B cell (primary cell): Measurements from ENCODE around the gene RFC3. TPM values are rescaled to one million over a fixed set of nuclear protein-coding genes. Genes with fewer than 3 reads are reported as not detected.

ENCODE experiments used
- ATAC-seq: fragments of 200-7000 bp; cut with Tn5 transposase; one replicate; pipeline ENCODE4 v1.10.0; 2021; ENCODE audit warnings: low read depth, mild to moderate bottlenecking, moderate number of reproducible peaks, moderate library complexity
- CTCF ChIA-PET: fragments of 350-600 bp; sonication (Branson Sonifier 250); formaldehyde crosslinking; loops from one replicate; lab custom pipeline; 2021; ENCODE audit warnings: antibody characterized with exemption, inconsistent platforms; lab: Charles Lee
- POLR2A ChIA-PET: fragments of 350-600 bp; sonication (Branson Sonifier 250); formaldehyde crosslinking; loops from one replicate; lab custom pipeline; 2021; ENCODE audit warnings: antibody characterized with exemption; lab: Charles Lee
- DNase-seq: peaks from one replicate; pipeline ENCODE4 v3.0.0; 2013
- H2AFZ ChIP-seq: 2 replicates; pipeline ENCODE4 v1.6.1; 2012; ENCODE audit warnings: mild to moderate bottlenecking, low read depth, low read length; ENCODE audit not compliant: insufficient read depth, poor library complexity, severe bottlenecking
- H3K27ac ChIP-seq, 2 donors: 1 replicate in 1 of 2; 2 replicates in 1 of 2; pipeline ENCODE4 v1.5.1; 2012 to 2013; ENCODE audit warnings: low read length in 2 of 2, mild to moderate bottlenecking in 2 of 2, moderate library complexity in 1 of 2
- H3K27me3 ChIP-seq, 4 experiments: fragments of 200-600 bp in 1 of 4; sonication (generic) in 1 of 4; replicated peaks in 1 of 4; 1 replicate in 2 of 4; 2 replicates in 2 of 4; pipeline versions ENCODE4 v1.6.1 to v1.7.0; 2013 to 2016; ENCODE audit warnings: low read length in 3 of 4, mild to moderate bottlenecking in 2 of 4, mixed read lengths in 1 of 4, moderate library complexity in 1 of 4; ENCODE audit not compliant: insufficient read depth in 4 of 4, control insufficient read depth in 3 of 4; ENCODE audit errors: control extremely low read depth in 1 of 4
- H3K36me3 ChIP-seq, 2 experiments: replicated peaks in 1 of 2; 1 replicate in 1 of 2; 2 replicates in 1 of 2; pipeline versions ENCODE4 v1.6.1 to v1.7.1; 2013; ENCODE audit warnings: low read length in 1 of 2; ENCODE audit not compliant: insufficient read depth in 2 of 2, control insufficient read depth in 1 of 2; ENCODE audit errors: control extremely low read depth in 1 of 2, extremely low read depth in 1 of 2
- H3K4me1 ChIP-seq, 2 donors: fragments of 200-600 bp in 1 of 2; sonication (generic) in 1 of 2; 1 replicate in 1 of 2; 2 replicates in 1 of 2; pipeline versions ENCODE4 v1.5.1 to v1.6.1; 2013 to 2017; ENCODE audit warnings: low read length in 2 of 2; ENCODE audit not compliant: control insufficient read depth in 2 of 2, insufficient read depth in 2 of 2
- H3K4me2 ChIP-seq: replicated peaks from 2 replicates; pipeline ENCODE3; 2012; ENCODE audit warnings: mild to moderate bottlenecking, low read depth, low read length; ENCODE audit not compliant: poor library complexity, severe bottlenecking
- H3K4me3 ChIP-seq, 5 experiments: fragments of 200-600 bp in 1 of 5; sonication (generic) in 1 of 5; 1 replicate in 3 of 5; 2 replicates in 2 of 5; pipeline versions ENCODE4 v1.5.1 to v1.7.0; 2011 to 2016; ENCODE audit warnings: low read length in 4 of 5, mild to moderate bottlenecking in 4 of 5, low read depth in 2 of 5, control low read depth in 1 of 5, moderate library complexity in 1 of 5; ENCODE audit not compliant: insufficient read depth in 1 of 5; ENCODE audit errors: control extremely low read depth in 1 of 5, extremely low read depth in 1 of 5
- H3K79me2 ChIP-seq: fragments of 200-600 bp; sonication (generic); one replicate; pipeline ENCODE4 v1.6.0; 2016; ENCODE audit warnings: low read length; ENCODE audit not compliant: control insufficient read depth, insufficient read depth
- H3K9ac ChIP-seq: fragments of 200-600 bp; sonication (generic); 2 replicates; pipeline ENCODE4 v1.6.1; 2017; ENCODE audit warnings: mild to moderate bottlenecking, low read length, moderate library complexity
- H3K9me3 ChIP-seq, 3 donors: one replicate each; pipeline versions ENCODE4 v1.6.1 to v1.7.1; 2013; ENCODE audit warnings: low read length in 2 of 3; ENCODE audit not compliant: control insufficient read depth in 2 of 3, insufficient read depth in 1 of 3; ENCODE audit errors: control extremely low read depth in 1 of 3
- H4K20me1 ChIP-seq: 2 replicates; pipeline ENCODE4 v1.6.0; 2012; ENCODE audit warnings: mild to moderate bottlenecking, low read length; ENCODE audit not compliant: insufficient read depth, control insufficient read depth, poor library complexity, severe bottlenecking
- H3K27ac Mint-ChIP-seq: one replicate; pipeline ENCODE4 v1.8.0; 2021; ENCODE audit warnings: mixed read lengths
- H3K27me3 Mint-ChIP-seq: one replicate; pipeline ENCODE4 v1.8.0; 2021; ENCODE audit warnings: mixed read lengths
- H3K4me1 Mint-ChIP-seq: one replicate; pipeline ENCODE4 v1.8.0; 2021; ENCODE audit warnings: mixed read lengths
- H3K4me3 Mint-ChIP-seq: one replicate; pipeline ENCODE4 v1.8.0; 2021; ENCODE audit warnings: mixed read lengths
- H3K9me3 Mint-ChIP-seq: one replicate; pipeline ENCODE4 v1.8.0; 2022; ENCODE audit warnings: mixed read lengths; ENCODE audit not compliant: insufficient read depth
- CTCF ChIP-seq: fragments of 200-600 bp; IDR thresholded peaks from one replicate; pipeline ENCODE4 v1.8.0; 2022; ENCODE audit warnings: antibody characterized with exemption, mild to moderate bottlenecking
- EZH2 ChIP-seq: IDR thresholded peaks from 2 replicates; pipeline ENCODE4 v1.6.1; 2012; ENCODE audit warnings: borderline replicate concordance, low read depth, mild to moderate bottlenecking, moderate library complexity, low read length; ENCODE audit not compliant: insufficient read depth, poor library complexity, severe bottlenecking
- WGBS: methylation state at CpG from one replicate; pipeline ENCODE4 v1.1.5; 2013; ENCODE audit warnings: missing lambda C conversion rate; ENCODE audit not compliant: insufficient coverage; 5-methylcytosine and 5-hydroxymethylcytosine counted together
- intact Hi-C: fragments of 100-400 bp; cut with micrococcal nuclease; formaldehyde crosslinking; loops from one replicate; pipeline ENCODE4 v1.10.0; 2022
- polyA plus RNA-seq: library from polyadenylated mRNA; depleted of rRNA; stranded (reverse); fragments of >200 nt; gene quantifications from 2 replicates; pipeline ENCODE4 v1.2.3, GENCODE V29; 2012
- total RNA-seq, 2 donors: library from RNA; stranded (reverse); fragments of 120-200 nt in 1 of 2; gene quantifications; 1 replicate in 1 of 2; 2 replicates in 1 of 2; pipeline versions ENCODE4 v1.2.3 to v1.2.4, GENCODE V29; 2013 to 2022

Gene RFC3
- total and polyA plus RNA-seq, 2 donors (not counting 1 experiment from before 2014, with no cell fraction given) = 3.2 to 9.4 TPM

GRCh38 chr13:33789739-33790138 is 28.2 kb upstream of the RFC3 start:
- CTCF ChIA-PET = interaction anchor here (1.1 kb wide), 1 partner anchor 14 kb away, joined by 3 read pairs; no protein-coding TSS in a partner anchor
- Histone ChIP-seq H4K20me1 (no peaks in the 10 kb centered on the region), H3K36me3 (no peaks in the 10 kb centered on the region), H3K9me3 (peaks cover 0 to 3% (median 0%) of the 10 kb centered on the region in 3 donors), H3K4me2 (no peak overlapping the region), H3K4me1 (peaks cover 6 to 10% of the 10 kb centered on the region in 2 donors), H3K4me3 (no peak overlapping the region), H3K27me3 (no peaks in the 10 kb centered on the region), H3K27ac (no peak overlapping the region), H2AFZ (no peak overlapping the region), H3K79me2 (no peaks in the 10 kb centered on the region), H3K9ac (no peak overlapping the region)
- H3K27ac Mint-ChIP-seq = no peak overlapping the region
- peaks cover 10% of the 10 kb centered on the region for H3K4me1 Mint-ChIP-seq
- POLR2A ChIA-PET = no interaction called here
- no peak overlapping the region for H3K4me3 Mint-ChIP-seq
- intact Hi-C loops = no loop called here
- no peak for TF ChIP-seq CTCF
- no peak for TF ChIP-seq EZH2
- WGBS = no CpG with 5 or more reads among the region's 4 CpGs
- no peak for DNase-seq
- H3K27me3 Mint-ChIP-seq = no peaks in the 10 kb centered on the region
- no peak for ATAC-seq
- H3K9me3 Mint-ChIP-seq = peaks cover 3% of the 10 kb centered on the region

- Histone ChIP-seq H4K20me1 (no peaks in the 10 kb centered on the region), H3K9ac (no peak overlapping the region), H3K4me2 (no peak overlapping the region), H2AFZ (no peak overlapping the region), H3K4me1 (no peaks in the 10 kb centered on the region), H3K27me3 (no peaks in the 10 kb centered on the region), H3K27ac (no peak overlapping the region), H3K79me2 (no peaks in the 10 kb centered on the region), H3K4me3 (no peak overlapping the region), H3K36me3 (no peaks in the 10 kb centered on the region), H3K9me3 (peaks cover 0 to 3% (median 0%) of the 10 kb centered on the region in 3 donors)
- H3K4me1 Mint-ChIP-seq = peaks cover 4% of the 10 kb centered on the region
- ChIA-PET POLR2A (no interaction called here), CTCF (no interaction called here)
- DNase-seq = no peak
- intact Hi-C loops = no loop called here
- H3K4me3 Mint-ChIP-seq = no peak overlapping the region
- no peak overlapping the region for H3K27ac Mint-ChIP-seq
- no peaks in the 10 kb centered on the region for H3K27me3 Mint-ChIP-seq
- ATAC-seq = no peak
- TF ChIP-seq CTCF (no peak), EZH2 (no peak)
- peaks cover 3% of the 10 kb centered on the region for H3K9me3 Mint-ChIP-seq
Measured at GRCh38 chr13:33793726-33794125, 24.2 kb upstream of the RFC3 start.
